CD4-positive, alpha-beta T cell treated with Interleukin-17A for 1 hour (primary cell): ENCODE data around the gene RPS4Y1.
A peak's percentile ranks its signal among the peaks of the same experiment; 100 is the strongest.
"Not testable (repeated sequence)": the region's sequence is repeated elsewhere in the genome, so short reads cannot be mapped to it uniquely, and the experiment has no call there.

Experiments
- DNase-seq: peaks from one replicate; pipeline ENCODE4 v3.0.0-alpha.2; 2020

The RPS4Y1 gene

DNA sequence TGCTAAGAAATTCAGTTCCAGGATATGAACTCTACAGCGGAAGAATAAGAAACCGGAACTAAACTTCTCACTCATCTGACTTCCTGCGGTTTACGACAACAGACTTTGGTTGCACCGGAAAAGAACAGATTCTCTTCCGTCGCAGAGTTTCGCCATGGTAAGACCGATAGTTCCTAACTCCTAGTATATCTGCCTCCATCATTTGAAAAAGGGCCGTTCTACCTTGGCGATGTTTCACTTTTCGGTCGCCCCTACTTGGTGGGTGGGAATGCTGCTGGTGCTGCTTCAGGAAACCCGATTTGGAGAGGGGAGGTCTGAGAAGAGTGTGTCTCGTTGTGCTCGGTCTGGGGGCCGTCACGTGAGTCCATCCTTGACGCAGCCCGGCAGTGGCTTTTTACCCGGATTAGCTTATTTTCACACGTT is at the start of gene RPS4Y1:
TSS of gene RPS4Y1 (plus strand) at position 132 of the 423 bp plus-strand sequence. CDS start at position 155, 23 bp downstream.
- DNase-seq: peak; percentile 80

DNA sequence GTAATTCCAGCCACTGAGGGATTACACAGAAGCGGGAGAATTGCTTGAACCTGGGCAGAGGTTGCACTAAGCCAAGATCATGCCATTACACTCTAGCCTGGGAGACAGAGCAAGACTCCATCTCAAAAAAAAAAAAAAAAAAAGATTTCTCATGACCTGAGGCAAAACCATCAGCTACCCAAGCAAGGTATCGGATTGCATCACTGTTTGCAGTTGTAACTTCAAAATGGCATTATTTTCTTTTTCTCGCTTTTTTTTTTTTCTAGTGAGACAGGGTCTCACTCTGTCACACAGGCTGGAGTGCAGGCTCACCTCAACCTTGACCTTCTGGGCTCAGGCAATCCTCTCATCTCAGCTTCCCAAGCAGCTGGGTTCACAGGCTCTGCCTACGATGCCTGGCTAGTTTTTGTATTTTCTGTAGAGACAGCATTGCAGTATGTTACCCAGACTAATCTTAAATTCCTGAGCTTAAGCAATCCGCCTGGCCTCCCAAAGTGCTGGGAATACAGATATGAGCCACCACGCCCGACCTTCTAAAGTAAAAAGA is 44.4 kb upstream of the RPS4Y1 start:
- DNase-seq: no peak

DNA sequence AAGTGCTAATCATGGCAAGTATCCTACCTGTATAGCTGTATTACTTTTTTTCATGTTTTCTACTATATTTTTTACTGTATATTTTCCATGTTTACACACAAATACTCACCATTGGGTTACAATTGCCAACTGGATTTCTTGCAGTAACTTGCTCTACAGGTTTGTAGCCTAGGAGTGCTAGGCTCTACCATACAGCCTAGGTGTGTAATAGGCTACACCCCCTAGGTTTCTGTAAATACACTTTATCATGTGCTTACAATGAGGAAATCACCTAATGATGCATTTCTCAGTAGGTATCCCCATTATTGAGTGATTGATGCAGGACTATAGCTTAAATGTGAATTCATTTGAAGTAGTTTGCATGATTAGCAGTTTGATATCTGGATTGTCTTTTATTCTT is 43.4 kb upstream of the RPS4Y1 start:
- DNase-seq: no peak

DNA sequence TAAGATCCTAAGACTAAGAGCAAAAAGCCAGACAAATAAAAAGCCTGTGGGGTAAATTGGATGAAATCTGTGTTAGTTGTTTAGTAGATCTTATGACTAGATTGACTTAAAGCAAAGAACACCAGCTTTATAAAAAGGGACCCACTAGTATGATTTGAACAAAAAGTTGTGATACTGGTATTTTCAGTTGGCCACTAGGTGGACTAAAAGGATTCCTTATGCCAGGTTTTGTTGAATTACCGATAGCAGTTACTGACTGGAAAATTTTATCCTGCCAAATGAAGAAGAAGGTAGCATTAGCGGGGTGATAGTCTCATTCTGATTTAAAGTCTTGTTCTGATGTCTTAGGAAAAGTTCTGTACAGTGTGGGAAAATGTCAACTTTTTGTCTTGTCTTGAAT is 41.2 kb upstream of the RPS4Y1 start:
- DNase-seq: peak; percentile 1

DNA sequence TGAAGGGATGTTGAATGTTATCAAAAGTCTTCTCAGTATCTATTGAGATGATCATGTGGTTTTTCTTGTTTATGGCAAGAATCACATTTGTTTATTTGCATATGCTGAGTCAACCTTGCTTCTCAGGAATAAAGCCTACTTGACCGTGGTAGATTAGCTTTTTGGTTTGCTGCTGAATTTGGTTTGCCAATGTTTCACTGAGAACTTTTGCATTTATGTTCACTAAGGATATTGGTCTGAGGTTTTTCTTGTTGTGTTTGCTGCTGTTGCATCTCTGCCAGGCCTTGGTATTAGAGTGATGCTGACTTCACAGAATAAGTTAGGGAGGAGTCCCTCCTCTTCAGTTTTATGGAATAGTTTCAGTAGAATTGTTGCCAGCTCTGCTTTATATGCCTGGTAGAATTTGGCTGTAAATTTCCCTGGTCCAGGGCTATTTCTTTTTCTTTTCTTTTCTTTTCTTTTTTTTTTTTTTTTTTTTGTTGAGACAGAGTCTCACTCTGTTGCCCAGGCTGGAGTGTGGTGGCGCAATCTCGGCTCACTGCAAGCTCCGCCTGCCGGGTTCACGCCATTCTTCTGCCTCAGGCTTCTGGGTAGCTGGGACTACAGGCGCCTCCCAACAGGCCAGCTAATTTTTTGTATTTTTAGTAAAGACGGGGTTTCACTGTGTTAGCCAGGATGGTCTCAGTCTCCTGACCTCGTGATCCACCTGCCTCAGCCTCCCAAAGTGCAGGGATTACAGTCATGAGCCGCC is 24.1 kb upstream of the RPS4Y1 start:
- not testable (repeated sequence) for DNase-seq

DNA sequence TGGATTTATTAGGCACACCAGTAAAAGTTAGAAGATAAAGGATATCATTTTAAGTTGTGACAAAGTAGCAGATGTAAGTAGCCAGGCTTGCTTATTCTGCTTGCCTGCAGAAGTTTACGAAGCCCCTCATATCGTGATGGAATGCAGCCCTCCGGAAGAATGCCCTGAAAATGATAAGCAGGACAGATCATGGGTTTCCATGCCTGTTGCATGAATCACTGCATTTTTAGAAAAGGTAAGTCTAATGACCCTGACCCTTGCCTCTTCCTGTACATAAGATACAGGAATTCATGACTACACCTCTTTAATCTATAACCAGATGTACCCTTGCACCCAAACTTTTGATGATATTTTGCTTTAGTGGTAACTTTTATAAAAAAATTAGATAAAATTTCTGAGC is 16.9 kb upstream of the RPS4Y1 start:
- DNase-seq: no peak

DNA sequence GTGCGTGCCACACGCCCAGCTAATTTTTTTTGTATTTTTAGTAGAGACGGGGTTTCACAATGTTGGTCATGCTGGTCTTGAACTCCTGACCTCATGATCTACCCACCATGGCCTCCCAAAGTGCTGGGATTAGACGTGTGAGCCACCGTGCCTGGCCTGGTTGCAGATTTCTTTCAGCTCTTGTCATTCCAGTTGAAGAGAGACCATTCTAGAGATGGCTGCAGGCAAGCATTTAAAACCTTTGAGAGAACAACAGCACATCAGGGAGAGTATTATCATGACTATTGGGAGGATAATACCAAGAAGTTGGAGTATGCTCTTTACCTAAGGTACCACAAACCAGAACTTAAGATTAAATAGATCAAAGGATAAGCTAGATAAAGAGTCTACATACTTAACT is 12.9 kb upstream of the RPS4Y1 start:
- DNase-seq: no peak

DNA sequence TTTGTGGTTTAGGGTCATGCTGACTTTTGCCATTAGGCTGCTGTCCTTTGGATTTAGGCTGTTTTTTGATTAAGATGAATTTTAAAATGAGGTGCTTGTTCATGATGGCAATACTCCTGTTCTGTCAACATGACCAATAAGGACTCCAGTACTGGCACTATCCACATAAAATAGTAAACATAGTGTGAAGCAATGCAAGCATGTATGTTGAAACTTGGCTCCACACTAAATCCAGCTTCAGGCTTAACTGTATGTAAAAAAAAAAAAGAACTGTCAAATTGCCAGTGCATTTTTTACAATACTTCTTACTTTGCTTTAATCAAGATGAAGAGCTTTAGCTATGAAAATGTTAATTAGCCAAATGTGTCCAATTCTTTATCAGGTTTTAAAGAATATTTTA is 6.2 kb upstream of the RPS4Y1 start:
- DNase-seq: no peak

DNA sequence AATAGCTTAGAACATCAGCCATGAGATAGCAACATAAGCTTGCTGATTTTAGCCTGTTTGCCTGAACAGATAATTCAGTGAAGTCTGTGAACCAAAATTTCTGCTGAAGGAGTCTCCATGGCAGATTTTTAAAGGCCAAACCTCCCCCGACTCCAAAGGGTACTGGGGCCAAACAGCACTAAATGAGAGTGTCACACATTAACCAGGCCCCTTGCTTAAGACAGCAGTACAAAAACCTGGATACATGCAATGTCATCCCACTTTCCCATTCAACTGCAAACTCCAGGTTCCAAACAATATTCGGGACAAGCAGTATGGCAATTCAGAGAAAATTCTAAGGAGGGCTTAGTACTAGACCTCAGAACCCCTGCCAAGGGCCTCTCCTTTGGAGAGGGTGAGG is 4.3 kb upstream of the RPS4Y1 start:
- no peak for DNase-seq

DNA sequence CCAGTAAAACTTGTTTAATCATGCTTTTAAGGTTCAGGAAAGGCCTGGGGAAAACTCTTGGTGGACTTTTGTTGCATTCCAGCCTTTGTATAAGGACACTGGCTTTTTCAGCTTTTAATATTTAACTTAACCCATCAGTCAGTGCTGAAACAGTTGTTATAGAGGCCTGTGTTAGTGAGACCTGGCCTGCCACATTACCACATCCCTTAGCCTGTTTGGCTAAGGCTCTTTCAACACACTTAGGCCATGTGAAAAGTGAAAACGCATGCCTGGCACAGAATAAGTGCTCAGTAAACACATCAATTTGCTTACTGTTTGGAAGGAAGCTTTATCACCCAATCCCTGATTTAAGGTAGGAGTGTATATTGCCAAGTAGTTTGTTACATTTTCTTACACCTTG is 3.5 kb upstream of the RPS4Y1 start:
- DNase-seq: no peak

DNA sequence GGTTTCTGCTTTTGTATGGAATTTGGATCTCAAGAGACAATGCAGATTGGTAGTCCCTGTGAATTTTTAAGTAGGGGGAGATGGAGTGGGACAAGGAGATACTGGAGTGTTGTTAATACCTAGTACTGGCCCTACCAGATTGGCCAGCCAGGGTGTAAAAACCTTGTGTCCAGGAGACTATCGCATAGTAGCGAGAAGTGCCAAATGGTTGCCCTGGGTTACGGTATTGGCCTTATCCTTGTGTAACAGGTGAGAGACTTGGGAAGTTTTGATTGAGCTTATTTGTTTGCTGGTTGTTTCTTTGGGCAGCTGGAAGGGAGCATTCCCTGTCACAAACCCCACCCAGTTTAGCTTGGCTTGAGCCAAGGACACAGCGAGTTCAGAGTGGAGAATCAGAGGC is 5.4 kb downstream of the RPS4Y1 start:
- no peak for DNase-seq

DNA sequence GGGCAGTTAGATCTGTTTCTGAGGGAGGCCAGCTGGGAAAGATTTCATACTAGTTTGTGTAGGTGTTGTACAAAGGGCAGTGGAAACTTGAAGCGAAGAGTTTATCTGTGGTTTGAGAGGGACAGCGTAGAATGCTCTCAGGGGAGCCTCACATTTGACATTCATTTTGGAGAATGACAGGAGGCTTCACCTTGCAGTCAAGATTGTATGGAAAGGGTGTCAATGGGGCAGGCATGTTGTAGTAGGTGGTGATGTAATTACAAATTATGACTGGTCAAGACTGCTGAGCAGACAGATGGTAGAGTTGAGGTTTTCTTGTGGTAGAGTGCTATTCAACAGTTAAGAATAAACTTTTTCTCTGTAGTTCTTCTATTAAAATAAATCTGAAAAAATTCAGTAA is 7.0 kb downstream of the RPS4Y1 start:
- DNase-seq: no peak

DNA sequence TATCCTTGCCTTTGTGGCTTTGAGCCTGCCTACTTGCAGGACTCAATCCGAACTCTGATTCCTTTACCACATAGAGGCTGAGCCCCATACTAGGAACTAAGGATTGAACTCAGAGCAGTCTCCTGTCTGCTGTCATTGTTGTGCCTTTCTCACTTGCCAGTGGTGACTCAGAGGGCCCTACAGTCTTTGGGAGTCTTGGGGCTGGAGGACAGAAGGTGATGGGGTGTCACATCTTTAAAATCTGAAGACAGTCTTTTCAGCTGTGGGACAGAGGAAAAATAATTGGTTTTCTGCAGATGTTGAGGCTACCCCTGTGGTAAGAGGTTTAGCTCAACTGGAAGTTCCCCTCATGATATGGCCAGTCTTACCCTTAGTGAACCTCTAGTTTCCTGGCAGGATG is 8.0 kb downstream of the RPS4Y1 start:
- DNase-seq: no peak

DNA sequence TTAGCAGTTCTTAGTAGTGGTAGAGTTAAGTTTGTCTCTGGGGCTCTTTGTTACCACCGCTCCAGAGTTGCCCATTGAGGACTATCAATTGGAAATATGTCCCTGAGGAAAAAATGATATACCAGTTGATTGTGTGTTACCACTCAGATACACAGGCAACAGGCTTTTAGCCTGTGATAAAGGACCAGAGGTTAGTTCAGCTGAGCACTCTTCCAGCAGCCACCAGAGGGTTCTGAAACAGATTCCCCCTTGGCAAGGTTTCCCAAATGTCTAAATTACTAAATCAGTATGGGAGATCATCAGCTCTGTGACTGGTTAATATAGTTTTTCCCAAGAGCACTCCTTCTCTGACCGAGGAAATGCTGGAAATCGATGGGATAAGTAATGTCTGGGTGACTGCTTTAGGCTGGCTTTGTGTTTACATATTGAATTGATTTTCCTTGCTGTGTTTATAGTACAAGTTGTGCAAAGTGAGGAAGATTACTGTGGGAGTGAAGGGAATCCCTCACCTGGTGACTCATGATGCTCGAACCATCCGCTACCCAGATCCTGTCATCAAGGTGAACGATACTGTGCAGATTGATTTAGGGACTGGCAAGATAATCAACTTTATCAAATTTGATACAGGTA is 12.9 kb downstream of the RPS4Y1 start:
- DNase-seq: no peak

DNA sequence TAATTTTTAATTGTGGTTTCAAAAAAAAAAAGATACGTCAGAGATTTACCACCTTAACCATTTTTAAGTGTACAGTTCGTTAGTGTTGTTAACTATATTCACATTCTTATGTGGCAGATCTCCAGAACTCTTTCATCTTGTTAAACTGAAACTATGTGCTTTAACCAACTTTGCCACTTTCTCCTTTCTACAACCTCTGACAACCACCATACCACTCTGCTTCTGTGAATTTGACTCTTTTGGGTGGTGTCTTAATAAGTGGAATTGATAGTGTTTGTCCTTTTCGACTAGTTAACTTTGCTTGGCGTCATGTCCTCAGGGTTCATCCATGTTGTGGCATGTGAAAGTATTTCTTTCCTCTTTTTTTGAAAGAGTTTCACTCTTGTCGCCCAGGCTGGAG is 15.7 kb downstream of the RPS4Y1 start:
- DNase-seq: no peak

DNA sequence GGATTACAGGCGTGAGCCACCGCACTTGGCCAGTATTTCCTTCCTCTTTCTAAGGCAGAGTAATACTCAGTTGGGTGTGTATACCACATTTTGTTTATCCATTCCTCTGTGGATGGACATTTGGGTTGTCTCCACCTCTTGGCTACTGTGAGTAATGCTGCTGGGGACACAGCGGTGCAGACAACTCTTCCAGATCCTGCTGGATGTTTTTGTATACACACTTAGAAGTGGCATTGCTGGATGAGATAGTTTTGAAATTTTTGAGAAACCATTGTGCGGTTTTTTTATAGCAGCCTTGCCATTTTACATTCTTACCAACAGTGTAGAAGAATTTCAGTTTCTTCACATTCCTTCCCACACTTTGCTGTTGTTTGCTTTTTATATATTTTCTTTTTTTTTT is 16.3 kb downstream of the RPS4Y1 start:
- no peak for DNase-seq

DNA sequence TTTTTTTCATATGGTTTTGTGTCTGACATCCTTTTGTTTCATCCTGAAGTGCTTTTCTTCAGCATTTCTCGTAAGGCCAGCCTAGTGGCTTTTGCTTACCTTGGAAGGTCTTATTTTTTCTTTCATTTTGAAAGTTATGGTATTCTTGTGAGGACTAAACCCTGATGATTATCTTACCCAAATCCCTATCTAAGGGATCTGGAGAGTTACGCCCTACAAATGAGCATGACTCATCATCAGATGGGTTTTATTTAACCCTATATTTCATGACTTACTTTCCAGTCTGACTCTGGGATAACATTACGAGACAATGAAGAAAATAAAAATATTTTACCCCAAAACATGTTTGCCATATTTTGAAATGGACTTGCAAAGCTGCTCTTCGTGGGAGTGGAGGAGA is 18.4 kb downstream of the RPS4Y1 start:
- DNase-seq: no peak

DNA sequence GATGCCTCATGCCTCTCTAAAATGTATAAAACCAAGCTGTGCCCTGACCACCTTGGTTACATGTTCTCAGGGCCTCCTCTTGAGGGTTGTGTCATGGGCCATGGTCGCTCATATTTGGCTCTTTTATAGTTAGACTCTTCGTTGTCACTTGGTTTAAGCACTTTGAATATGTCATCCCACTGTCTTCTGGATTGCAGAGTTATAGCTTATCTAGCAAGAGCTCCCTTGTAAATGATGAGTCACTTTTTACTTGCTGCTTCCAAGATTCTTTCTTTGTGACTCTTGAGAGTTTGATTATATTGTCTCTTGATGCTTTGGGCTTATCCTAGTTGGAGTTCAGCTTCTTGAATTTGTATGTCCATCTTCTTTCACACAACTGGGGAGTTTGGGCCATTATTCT is 19.1 kb downstream of the RPS4Y1 start:
- no peak for DNase-seq

DNA sequence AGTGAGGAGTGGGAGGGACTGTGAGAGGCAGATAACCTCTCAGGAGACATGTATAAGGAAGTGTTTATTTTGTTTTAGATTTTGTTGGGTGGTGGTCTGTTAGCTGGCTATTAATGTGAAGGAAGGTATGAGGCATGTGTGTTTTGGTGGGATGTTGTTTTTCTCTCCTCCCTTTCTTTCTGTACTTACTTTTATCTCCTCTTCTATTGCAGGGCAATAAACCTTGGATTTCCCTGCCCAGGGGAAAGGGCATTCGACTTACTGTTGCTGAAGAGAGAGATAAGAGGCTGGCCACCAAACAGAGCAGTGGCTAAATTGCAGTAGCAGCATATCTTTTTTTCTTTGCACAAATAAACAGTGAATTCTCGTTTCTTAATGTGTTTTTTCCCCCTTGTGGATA is 25.2 kb downstream of the RPS4Y1 start:
- no peak for DNase-seq

DNA sequence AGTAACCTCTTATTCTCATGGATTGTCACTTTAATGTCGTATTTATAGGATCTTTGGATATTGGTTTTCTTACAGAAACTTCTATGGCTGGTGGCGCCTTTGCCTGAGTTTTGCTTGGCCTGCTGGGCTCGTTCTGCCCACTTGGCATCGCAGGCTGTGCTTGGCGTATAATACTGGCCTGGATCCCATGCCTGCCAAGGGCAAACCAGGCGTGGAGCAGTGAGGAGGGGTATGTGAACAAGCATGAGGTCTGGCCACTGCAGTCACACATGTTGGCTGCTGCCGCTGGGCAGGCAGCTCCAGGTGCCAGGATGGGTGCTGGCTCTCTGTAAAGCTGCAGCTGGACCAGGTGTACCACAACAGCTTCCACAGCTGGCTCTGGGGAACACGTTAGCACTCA is 26.1 kb downstream of the RPS4Y1 start:
- no peak for DNase-seq

DNA sequence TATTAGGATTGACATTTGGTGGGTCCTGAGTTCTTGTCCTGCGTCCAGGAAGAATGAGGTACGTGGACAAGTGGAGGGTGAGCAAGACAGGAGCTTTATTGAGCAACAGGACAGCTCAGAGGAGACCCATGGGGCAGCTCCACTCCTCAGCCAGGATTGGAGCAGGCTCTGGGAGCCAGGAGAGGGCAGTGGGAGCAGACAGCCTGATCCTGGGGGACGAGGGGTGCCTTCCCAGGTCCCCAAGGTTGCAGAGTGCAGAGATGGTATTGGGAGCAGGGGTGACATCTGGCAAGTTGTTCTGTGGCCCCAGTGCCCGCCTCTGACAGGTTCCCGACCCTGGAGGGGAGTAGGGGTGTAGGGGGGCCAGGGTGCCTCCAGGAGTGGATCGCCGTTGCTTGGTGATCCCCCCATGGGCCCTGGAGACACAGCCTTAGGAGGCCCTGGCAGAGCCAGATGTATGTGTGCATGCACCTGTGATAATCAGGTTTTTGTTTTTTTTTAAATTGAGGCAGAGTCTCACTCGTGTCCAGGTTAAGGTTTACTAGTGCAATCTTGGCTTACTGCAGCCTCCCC is 26.7 kb downstream of the RPS4Y1 start:
- no peak for DNase-seq

DNA sequence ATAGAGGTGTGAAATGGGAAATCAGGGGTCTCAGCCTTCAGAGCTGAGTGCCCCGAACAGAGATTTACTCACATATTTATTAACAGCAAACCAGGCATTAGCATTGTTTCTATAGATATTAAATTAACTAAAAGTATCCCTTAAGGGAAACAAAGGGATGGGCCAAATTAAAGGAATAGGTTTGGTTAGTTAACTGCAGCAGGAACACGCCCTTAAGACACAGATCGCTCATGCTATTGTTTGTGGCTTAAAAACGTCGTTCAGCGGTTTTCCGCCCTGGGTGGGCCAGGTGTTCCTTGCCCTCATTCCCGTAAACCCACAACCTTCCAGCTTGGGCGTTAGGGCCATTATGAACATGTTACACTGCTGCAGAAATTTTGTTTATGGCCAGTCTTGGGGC is 30.8 kb downstream of the RPS4Y1 start:
- not testable (repeated sequence) for DNase-seq

DNA sequence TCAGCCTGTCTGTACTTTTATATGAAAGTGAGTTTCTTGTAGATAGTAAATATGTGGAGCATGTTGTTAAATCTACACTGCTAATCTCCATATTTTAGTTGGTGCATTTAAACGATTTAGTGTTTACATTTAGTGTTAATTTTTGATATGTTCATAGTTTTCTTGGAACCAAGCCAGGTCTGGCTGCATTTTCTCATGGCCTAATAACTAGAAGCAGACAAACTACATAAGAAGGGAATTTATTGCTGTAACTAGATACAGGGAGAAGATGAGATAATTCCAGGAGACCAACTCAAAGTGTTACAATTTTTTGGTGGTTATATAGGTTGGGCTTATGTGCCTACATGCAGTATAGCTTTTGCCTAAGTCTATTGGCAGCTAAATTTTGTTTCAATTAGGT is 32.8 kb downstream of the RPS4Y1 start:
- no peak for DNase-seq

DNA sequence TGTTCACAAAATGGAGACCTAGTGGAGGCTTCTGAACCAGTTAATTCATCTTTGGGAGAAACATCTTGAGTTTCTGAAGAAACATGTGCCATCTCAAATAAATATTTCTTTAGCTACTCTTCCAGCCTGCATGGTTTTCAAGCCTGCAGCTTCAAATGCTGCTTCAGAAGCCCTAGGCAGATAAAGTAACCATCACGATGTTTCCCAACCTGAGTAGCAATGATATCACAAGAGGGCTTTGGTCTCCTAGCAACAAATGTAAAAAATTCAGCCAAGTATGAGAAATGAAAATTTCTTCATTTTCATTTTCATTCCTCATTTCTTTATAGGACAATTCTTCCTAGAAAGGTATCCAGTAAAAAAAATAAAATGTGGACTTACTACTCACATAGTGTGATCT is 42.2 kb downstream of the RPS4Y1 start:
- no peak for DNase-seq
